NT2/D1 (cell line): ENCODE data around the gene GMNN.

Source experiments
- YY1 ChIP-seq: IDR thresholded peaks from 2 replicates; pipeline ENCODE4 v1.6.1; 2011; ENCODE audit not compliant: insufficient read length, insufficient read depth
- ZNF274 ChIP-seq: IDR thresholded peaks from 2 replicates; pipeline ENCODE4 v1.6.1; 2011; ENCODE audit warnings: mild to moderate bottlenecking, low read depth, low read length

- TF ChIP-seq ZNF274 (no peak), YY1 (no peak)
These were observed 852 bp downstream of the GMNN start for GRCh38 chr6:24775520-24776058.
